Measurements from ENCODE around the gene GAREM1. TPM values are rescaled to one million over a fixed set of nuclear protein-coding genes. Genes with fewer than 3 reads are reported as not detected.

The GAREM1 gene
- total and polyA plus RNA-seq, 2 of the 8 experiments (the other 6 are each of a cell fraction or from before 2014, with no cell fraction given): 3.6 to 9.2 TPM

DNA sequence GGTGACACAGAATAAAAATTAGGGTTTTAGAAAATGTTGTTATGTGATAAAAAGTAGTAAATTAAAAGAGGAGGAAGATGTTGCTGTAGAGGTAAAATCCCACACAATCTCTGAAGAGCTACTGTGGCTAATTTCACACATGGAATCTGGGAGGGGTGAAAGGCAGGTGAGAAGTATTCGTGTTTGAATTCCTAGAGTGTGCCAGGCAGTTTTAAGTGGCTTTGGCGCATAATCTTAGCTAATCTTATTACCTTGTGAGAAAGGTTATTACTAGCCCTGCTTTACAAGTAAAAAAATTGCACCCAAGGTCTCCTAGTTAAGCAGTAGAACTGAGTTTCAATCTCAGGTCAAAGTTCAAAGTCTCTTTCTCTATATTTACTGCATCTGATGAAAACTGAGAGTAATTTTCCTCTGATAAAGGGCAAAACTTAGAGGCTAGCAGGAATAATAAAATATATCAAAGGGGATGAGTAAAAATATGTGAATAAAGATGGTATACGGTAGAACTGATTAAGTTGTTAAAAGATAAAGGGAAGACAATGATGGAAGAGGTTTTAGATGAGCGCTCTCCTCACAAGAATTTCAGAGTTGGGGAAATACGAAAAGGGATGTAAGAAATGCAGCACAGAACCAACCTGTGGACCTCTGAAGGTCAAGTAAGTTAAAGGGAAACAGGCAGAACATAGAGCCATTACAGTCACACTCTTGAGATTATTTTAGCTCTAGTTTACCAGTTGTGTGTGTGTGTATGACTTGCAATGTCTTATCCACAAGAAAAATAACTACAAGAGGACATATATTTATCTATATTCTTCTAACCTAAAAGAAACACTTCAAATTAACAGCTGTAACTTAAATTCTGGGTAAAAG, 34.8 kb downstream of the GAREM1 start:
- no peak overlapping the region for H3K23ac ChIP-seq (ENCODE audit: insufficient read length)
- H4K91ac ChIP-seq (replicated peaks; ENCODE audit: insufficient read length, low read length): no peak overlapping the region
- H4K5ac ChIP-seq (ENCODE audit: insufficient read length, low read depth, low read length): no peak overlapping the region
- DNase-seq (ENCODE audit: low read depth in 1 of 2, low spot score in 2 of 2): no peak
- H2AFZ ChIP-seq (ENCODE audit: low read length): no peak overlapping the region
- H3K4me2 ChIP-seq (ENCODE audit: insufficient read depth in 1 of 2, low read depth in 2 of 2, low read length in 2 of 2): no peak overlapping the region
- H3K27ac ChIP-seq (ENCODE audit: low read depth, low read length): no peak overlapping the region
- H3K4me3 ChIP-seq (ENCODE audit: extremely low read depth in 1 of 4, insufficient read depth in 2 of 4, low read depth in 3 of 4, low read length in 4 of 4): no peak overlapping the region
- no peak overlapping the region for H3K18ac ChIP-seq (ENCODE audit: extremely low read depth, low read length)
- H3K56ac ChIP-seq (replicated peaks; ENCODE audit: insufficient read length, low read depth, low read length): no peak overlapping the region
- H2BK5ac ChIP-seq (ENCODE audit: low read depth, low read length): no peak overlapping the region
- no peak overlapping the region for H2BK15ac ChIP-seq (ENCODE audit: low read length)
- 86 to 100% methylated on average over 1 to 5 of the region's 5 CpGs for WGBS, 2 experiments (ENCODE audit: extremely low coverage in 1 of 2, insufficient coverage in 1 of 2, insufficient read length in 1 of 2, insufficient replicate concordance in 2 of 2, low coverage in 1 of 2, low lambda C conversion rate in 2 of 2, missing lambda C conversion rate in 1 of 2)
- H2BK20ac ChIP-seq (ENCODE audit: low read length): no peak overlapping the region
- H3K36me3 ChIP-seq (ENCODE audit: control insufficient read depth in 2 of 4, insufficient read depth in 4 of 4, low read length in 3 of 4): no peaks in the 10 kb centered on the region
- H3K4me1 ChIP-seq (replicated peaks in 1 of 4; ENCODE audit: control insufficient read depth in 3 of 4, insufficient read depth in 4 of 4, low read length in 3 of 4): peaks cover 0 to 2% (median 0%) of the 10 kb centered on the region in 4 experiments; a peak in 1 of 7 replicates
- no peak overlapping the region for H3K4ac ChIP-seq (replicated peaks; ENCODE audit: insufficient read length, low read depth, low read length)
- no peak overlapping the region for H3K9ac ChIP-seq (replicated peaks in 1 of 4; ENCODE audit: extremely low read depth in 1 of 4, low read depth in 3 of 4, low read length in 3 of 4)
- H2BK12ac ChIP-seq (ENCODE audit: low read depth, low read length): no peak overlapping the region
- H4K20me1 ChIP-seq (replicated peaks in 1 of 2; ENCODE audit: control insufficient read depth in 1 of 2, insufficient read depth in 2 of 2, low read length in 2 of 2): no peaks in the 10 kb centered on the region
- H3K9me3 ChIP-seq (ENCODE audit: insufficient read depth in 2 of 2, low read depth in 1 of 2, low read length in 1 of 2): no peaks in the 10 kb centered on the region
- peaks cover 0 to 21% of the 10 kb centered on the region in 2 experiments; a peak in 1 of 4 replicates for H3K79me2 ChIP-seq (ENCODE audit: control insufficient read depth in 1 of 2, insufficient read depth in 2 of 2, low read length in 2 of 2)
- no peak overlapping the region for H2AK5ac ChIP-seq (ENCODE audit: low read depth, low read length)
- ChIA-PET CTCF (ENCODE audit: partially characterized antibody) (interaction anchor here (1.0 to 1.5 kb wide), 3 partner anchors 15 to 49 kb away, joined by 3 to 5 read pairs (median 3); no protein-coding TSS in a partner anchor), POLR2A (ENCODE audit: partially characterized antibody) (interaction anchor here (1.3 kb wide), 1 partner anchor 33 kb away, joined by 3 read pairs; no protein-coding TSS in a partner anchor)
- peaks cover 0 to 1% (median 0%) of the 10 kb centered on the region in 4 experiments; a peak in 1 of 7 replicates for H3K27me3 ChIP-seq (replicated peaks in 1 of 4; ENCODE audit: control insufficient read depth in 3 of 4, extremely low read depth in 1 of 4, insufficient read depth in 3 of 4, low read length in 3 of 4)
- no peak overlapping the region for H3K14ac ChIP-seq (ENCODE audit: insufficient read length)
- no peak overlapping the region for H4K8ac ChIP-seq (ENCODE audit: extremely low read depth, insufficient read depth, low read length)
- no peak overlapping the region for H2BK120ac ChIP-seq (replicated peaks; ENCODE audit: low read depth, low read length)
- H3K79me1 ChIP-seq (ENCODE audit: low read depth, low read length): peaks cover 3% of the 10 kb centered on the region
- H3K23me2 ChIP-seq (ENCODE audit: low read depth, low read length): no peaks in the 10 kb centered on the region
- FAIRE-seq: no peak
- TF ChIP-seq USF2 (IDR thresholded peaks at IDR 0.05; ENCODE audit: low read length): no peak
- TF ChIP-seq RBBP5 (IDR thresholded peaks at IDR 0.05; ENCODE audit: borderline replicate concordance, low read depth, low read length): no peak
- no peak for TF ChIP-seq SRF (IDR thresholded peaks at IDR 0.05; ENCODE audit: low read depth, low read length)
- no peak for TF ChIP-seq BRCA1 (IDR thresholded peaks at IDR 0.05; ENCODE audit: low read depth, low read length)
- TF ChIP-seq TEAD4 (IDR thresholded peaks at IDR 0.05; ENCODE audit: low read depth, low read length): no peak
- TF ChIP-seq SP2 (IDR thresholded peaks at IDR 0.05; ENCODE audit: low read length): no peak
- no peak for TF ChIP-seq RFX5 (IDR thresholded peaks at IDR 0.05; ENCODE audit: borderline replicate concordance, low read depth, low read length)
- TF ChIP-seq SIRT6 (IDR thresholded peaks at IDR 0.05; ENCODE audit: low read length): no peak
- no peak for TF ChIP-seq HDAC6 (IDR thresholded peaks at IDR 0.05; ENCODE audit: low read depth, low read length)
- TF ChIP-seq PHF8 (conservative IDR thresholded peaks at IDR 0.05; ENCODE audit: low read depth, low read length): no peak
- no peak for TF ChIP-seq GABPA (IDR thresholded peaks at IDR 0.05; ENCODE audit: borderline replicate concordance, insufficient read depth, low read length)

Measured in H1 (cell line).